ENCODE measurements around the gene TMEM239.
"Not testable (repeated sequence)": the region's sequence is repeated elsewhere in the genome, so short reads cannot be mapped to it uniquely, and the experiment has no call there.

TMEM239 gene

GRCh38 chr20:2820896-2821869 is 5.0 kb downstream of the TMEM239 start:
- H3K27me3 Mint-ChIP-seq (ENCODE audit: low read depth) = peaks cover 6% of the 10 kb centered on the region
- peaks cover 36% of the 10 kb centered on the region for H3K4me1 Mint-ChIP-seq
- peak overlapping the region; percentile 76 to 87 (median 85) for H3K4me3 Mint-ChIP-seq
- no peaks in the 10 kb centered on the region for H3K36me3 Mint-ChIP-seq (ENCODE audit: low read depth)
- TF ChIP-seq, protein P1, sequence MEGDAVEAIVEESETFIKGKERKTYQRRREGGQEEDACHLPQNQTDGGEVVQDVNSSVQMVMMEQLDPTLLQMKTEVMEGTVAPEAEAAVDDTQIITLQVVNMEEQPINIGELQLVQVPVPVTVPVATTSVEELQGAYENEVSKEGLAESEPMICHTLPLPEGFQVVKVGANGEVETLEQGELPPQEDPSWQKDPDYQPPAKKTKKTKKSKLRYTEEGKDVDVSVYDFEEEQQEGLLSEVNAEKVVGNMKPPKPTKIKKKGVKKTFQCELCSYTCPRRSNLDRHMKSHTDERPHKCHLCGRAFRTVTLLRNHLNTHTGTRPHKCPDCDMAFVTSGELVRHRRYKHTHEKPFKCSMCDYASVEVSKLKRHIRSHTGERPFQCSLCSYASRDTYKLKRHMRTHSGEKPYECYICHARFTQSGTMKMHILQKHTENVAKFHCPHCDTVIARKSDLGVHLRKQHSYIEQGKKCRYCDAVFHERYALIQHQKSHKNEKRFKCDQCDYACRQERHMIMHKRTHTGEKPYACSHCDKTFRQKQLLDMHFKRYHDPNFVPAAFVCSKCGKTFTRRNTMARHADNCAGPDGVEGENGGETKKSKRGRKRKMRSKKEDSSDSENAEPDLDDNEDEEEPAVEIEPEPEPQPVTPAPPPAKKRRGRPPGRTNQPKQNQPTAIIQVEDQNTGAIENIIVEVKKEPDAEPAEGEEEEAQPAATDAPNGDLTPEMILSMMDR (IDR thresholded peaks at IDR 0.05; ENCODE audit: unreplicated experiment in 3 of 3) = no peak
- peak overlapping the region; percentile 97 to 98 (median 97) for H3K27ac Mint-ChIP-seq
- no peaks in the 10 kb centered on the region for H3K9me3 Mint-ChIP-seq

DNA sequence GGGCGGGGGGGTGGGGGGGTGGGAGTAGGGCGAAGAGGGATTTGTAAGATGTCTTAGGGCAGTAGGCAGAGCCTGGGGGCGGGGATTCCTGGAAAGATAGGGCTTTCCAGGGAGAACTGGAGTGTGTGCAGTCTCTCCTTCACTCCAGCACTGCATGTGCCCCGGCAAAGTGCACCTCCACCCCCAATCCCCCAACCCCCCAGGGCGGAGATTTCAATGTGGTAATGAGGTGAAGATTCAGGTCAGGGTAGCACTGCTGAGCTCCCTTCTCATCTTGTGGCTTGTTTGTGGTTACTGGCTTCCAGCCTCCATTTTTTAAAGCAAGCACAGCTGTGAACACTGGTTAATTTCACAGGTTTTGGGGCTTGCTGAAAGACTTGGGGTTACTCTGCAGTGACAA is 5.9 kb downstream of the TMEM239 start:
- Mint-ChIP-seq H3K4me3 (peak overlapping the region; percentile 76 to 87 (median 85)), H3K27me3 (ENCODE audit: low read depth) (peaks cover 6% of the 10 kb centered on the region), H3K27ac (peak overlapping the region; percentile 95 to 98 (median 97))

DNA sequence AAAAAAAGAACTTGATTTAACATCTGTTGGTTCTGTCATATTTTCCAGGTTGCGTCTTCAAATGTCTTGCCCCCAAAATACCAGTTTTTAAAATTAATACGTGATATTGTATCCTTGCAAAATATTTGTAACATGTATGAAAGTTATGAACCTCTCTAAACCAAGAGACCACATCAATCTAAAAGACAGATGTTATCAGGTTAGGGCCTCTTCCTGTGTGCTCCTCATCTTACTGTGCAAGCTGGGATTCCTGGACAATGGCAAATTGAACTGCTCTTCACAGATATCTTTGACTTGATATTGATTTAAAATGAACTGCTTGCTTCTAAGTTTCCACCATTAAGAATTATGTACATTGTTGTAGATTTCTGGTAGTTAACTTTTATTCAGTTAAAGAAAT is 9.6 kb downstream of the TMEM239 start:
- H3K36me3 Mint-ChIP-seq (ENCODE audit: low read depth) = no peaks in the 10 kb centered on the region
- peaks cover 2% of the 10 kb centered on the region for H3K9me3 Mint-ChIP-seq
- peak overlapping the region; percentile 65 to 87 (median 83) for H3K27ac Mint-ChIP-seq
- H3K27me3 Mint-ChIP-seq (ENCODE audit: low read depth) = peaks cover 12% of the 10 kb centered on the region
- H3K4me1 Mint-ChIP-seq = peaks cover 13% of the 10 kb centered on the region
- TF ChIP-seq, protein P1 (IDR thresholded peaks at IDR 0.05; ENCODE audit: unreplicated experiment in 3 of 3) = no peak
- H3K4me3 Mint-ChIP-seq = peak overlapping the region; percentile 72 to 79 (median 76)

More for the DNA sequence above, 5.9 kb downstream of the TMEM239 start:
- peaks cover 36% of the 10 kb centered on the region for H3K4me1 Mint-ChIP-seq
- peaks cover under 1% of the 10 kb centered on the region for H3K9me3 Mint-ChIP-seq
- no peaks in the 10 kb centered on the region for H3K36me3 Mint-ChIP-seq (ENCODE audit: low read depth)
- TF ChIP-seq, protein P1 (IDR thresholded peaks at IDR 0.05; ENCODE audit: unreplicated experiment in 3 of 3) = no peak

DNA sequence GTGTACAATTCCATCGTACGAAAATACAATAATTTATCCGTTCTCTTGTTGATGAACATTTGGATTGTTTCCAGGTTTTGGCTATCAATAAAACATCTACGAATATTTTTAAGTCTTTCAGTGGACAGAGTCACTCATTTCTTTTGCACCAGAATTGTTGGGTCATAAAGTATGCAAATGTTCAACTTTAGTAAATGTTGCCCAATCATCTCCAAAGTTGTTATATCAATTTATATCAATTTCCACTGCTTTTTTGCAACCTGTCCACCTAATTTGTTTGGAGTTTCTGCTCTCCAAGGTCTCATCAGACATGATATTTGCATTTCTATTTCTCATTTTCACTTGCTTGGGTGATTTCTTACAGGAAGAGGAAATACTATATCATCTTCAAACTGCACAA is 10.5 kb downstream of the TMEM239 start:
- Mint-ChIP-seq H3K27ac (peak overlapping the region; percentile 2 to 87 (median 61)), H3K4me1 (peaks cover 10% of the 10 kb centered on the region), H3K27me3 (ENCODE audit: low read depth) (peaks cover 9% of the 10 kb centered on the region), H3K4me3 (peak overlapping the region; percentile 36 to 79 (median 72)), H3K9me3 (peaks cover 2% of the 10 kb centered on the region), H3K36me3 (ENCODE audit: low read depth) (no peaks in the 10 kb centered on the region)
- TF ChIP-seq, protein P1 (IDR thresholded peaks at IDR 0.05; ENCODE audit: unreplicated experiment in 3 of 3) = no peak

GRCh38 chr20:2829376-2829775 is 13.2 kb downstream of the TMEM239 start:
- H3K9me3 Mint-ChIP-seq = peaks cover 2% of the 10 kb centered on the region
- H3K4me1 Mint-ChIP-seq = peaks cover 7% of the 10 kb centered on the region
- H3K36me3 Mint-ChIP-seq (ENCODE audit: low read depth) = peaks cover 8% of the 10 kb centered on the region

GRCh38 chr20:2831206-2831605 is 15.0 kb downstream of the TMEM239 start:
- not testable (repeated sequence) for H3K27me3 Mint-ChIP-seq (ENCODE audit: low read depth); H3K4me1 Mint-ChIP-seq; H3K27ac Mint-ChIP-seq; H3K4me3 Mint-ChIP-seq; H3K9me3 Mint-ChIP-seq
- H3K36me3 Mint-ChIP-seq (ENCODE audit: low read depth) = peaks cover 19% of the 10 kb centered on the region

More at GRCh38 chr20:2829376-2829775, 13.2 kb downstream of the TMEM239 start:
- TF ChIP-seq, protein P1 (IDR thresholded peaks at IDR 0.05; ENCODE audit: unreplicated experiment in 3 of 3) = no peak
- no peak overlapping the region for H3K4me3 Mint-ChIP-seq
- no peak overlapping the region for H3K27ac Mint-ChIP-seq
- peaks cover 6% of the 10 kb centered on the region for H3K27me3 Mint-ChIP-seq (ENCODE audit: low read depth)
